ENCODE data around the gene PCCB. TPM values are rescaled to one million over a fixed set of nuclear protein-coding genes. Genes with fewer than 3 reads are reported as not detected.
"Not testable (repeated sequence)": the region's sequence is repeated elsewhere in the genome, so short reads cannot be mapped to it uniquely, and the experiment has no call there.

Gene PCCB
- total and polyA plus RNA-seq, 2 donors from 2014 or later: 37.1 to 90.0 TPM

DNA sequence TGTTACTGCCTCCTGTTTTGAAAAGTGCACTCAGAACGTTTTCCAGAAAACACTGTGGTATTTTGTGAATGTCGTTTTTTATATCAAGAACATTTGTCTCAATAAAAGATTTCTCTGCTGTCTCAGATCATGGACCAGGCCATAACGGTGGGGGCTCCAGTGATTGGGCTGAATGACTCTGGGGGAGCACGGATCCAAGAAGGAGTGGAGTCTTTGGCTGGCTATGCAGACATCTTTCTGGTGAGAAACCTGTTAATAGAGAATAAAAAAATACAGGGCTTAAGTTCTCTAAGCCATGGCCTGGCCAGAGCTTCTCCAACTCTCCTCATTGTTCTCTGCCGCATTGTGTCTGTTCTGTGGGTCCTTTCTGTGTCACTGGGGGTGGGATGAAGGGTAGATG is 11.7 kb downstream of the PCCB start:
- no peaks in the 10 kb centered on the region for H3K9me3 ChIP-seq (ENCODE audit: control insufficient read depth in 2 of 3, insufficient read depth in 1 of 3, low read length in 3 of 3)
- TF ChIP-seq, protein P1, sequence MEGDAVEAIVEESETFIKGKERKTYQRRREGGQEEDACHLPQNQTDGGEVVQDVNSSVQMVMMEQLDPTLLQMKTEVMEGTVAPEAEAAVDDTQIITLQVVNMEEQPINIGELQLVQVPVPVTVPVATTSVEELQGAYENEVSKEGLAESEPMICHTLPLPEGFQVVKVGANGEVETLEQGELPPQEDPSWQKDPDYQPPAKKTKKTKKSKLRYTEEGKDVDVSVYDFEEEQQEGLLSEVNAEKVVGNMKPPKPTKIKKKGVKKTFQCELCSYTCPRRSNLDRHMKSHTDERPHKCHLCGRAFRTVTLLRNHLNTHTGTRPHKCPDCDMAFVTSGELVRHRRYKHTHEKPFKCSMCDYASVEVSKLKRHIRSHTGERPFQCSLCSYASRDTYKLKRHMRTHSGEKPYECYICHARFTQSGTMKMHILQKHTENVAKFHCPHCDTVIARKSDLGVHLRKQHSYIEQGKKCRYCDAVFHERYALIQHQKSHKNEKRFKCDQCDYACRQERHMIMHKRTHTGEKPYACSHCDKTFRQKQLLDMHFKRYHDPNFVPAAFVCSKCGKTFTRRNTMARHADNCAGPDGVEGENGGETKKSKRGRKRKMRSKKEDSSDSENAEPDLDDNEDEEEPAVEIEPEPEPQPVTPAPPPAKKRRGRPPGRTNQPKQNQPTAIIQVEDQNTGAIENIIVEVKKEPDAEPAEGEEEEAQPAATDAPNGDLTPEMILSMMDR (IDR thresholded peaks at IDR 0.05; ENCODE audit: borderline replicate concordance, extremely low read depth, insufficient read depth): no peak
- no peak overlapping the region for H3K4me3 ChIP-seq (ENCODE audit: low read length in 3 of 3)
- intact Hi-C loops (cut with DNase I): no loop called here
- peaks cover 2 to 33% (median 7%) of the 10 kb centered on the region in 3 donors for H3K36me3 ChIP-seq (ENCODE audit: control insufficient read depth in 2 of 3, insufficient read depth in 3 of 3, low read length in 3 of 3)
- H3K9ac ChIP-seq (ENCODE audit: low read length in 3 of 3): no peak overlapping the region
- DNase-seq: no peak
- H3K27me3 ChIP-seq (ENCODE audit: control insufficient read depth, insufficient read depth, low read length): no peaks in the 10 kb centered on the region
- FAIRE-seq: no peak
- H3K27ac ChIP-seq (ENCODE audit: low read depth in 2 of 2, low read length in 2 of 2): no peak overlapping the region
- H3K4me1 ChIP-seq (ENCODE audit: control insufficient read depth in 2 of 3, insufficient read depth in 2 of 3, low read depth in 1 of 3, low read length in 3 of 3): no peaks in the 10 kb centered on the region

DNA sequence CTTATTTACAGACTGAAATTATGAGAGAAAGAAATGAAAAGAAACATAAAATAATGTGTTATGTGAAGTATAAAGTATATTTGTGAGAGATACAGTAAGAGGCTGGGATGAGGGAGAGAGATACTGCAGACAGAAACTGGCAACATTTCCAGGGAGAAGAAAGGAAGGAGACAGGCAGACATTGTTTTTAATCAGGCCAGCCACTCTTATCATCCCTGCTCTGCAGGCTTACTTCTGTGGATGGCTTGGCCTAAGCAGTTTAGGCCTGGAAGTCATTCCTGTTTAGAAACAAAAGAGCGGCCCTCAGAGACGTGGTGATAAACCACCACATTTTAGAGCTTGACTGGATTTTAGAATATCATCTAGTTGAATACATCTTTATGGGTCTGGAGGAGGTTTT is 12.4 kb downstream of the PCCB start:
- Histone ChIP-seq H3K9ac (ENCODE audit: low read length in 3 of 3) (no peak overlapping the region), H3K4me3 (ENCODE audit: low read length in 3 of 3) (no peak overlapping the region), H3K27me3 (ENCODE audit: control insufficient read depth, insufficient read depth, low read length) (no peaks in the 10 kb centered on the region), H3K9me3 (ENCODE audit: control insufficient read depth in 2 of 3, insufficient read depth in 1 of 3, low read length in 3 of 3) (no peaks in the 10 kb centered on the region), H3K36me3 (ENCODE audit: control insufficient read depth in 2 of 3, insufficient read depth in 3 of 3, low read length in 3 of 3) (peaks cover 2 to 29% (median 4%) of the 10 kb centered on the region in 3 donors), H3K4me1 (ENCODE audit: control insufficient read depth in 2 of 3, insufficient read depth in 2 of 3, low read depth in 1 of 3, low read length in 3 of 3) (no peaks in the 10 kb centered on the region), H3K27ac (ENCODE audit: low read depth in 2 of 2, low read length in 2 of 2) (no peak overlapping the region)
- TF ChIP-seq, protein P1 (IDR thresholded peaks at IDR 0.05; ENCODE audit: borderline replicate concordance, extremely low read depth, insufficient read depth): no peak
- DNase-seq (no peak), FAIRE-seq (no peak)
- intact Hi-C loops (cut with DNase I): no loop called here

DNA sequence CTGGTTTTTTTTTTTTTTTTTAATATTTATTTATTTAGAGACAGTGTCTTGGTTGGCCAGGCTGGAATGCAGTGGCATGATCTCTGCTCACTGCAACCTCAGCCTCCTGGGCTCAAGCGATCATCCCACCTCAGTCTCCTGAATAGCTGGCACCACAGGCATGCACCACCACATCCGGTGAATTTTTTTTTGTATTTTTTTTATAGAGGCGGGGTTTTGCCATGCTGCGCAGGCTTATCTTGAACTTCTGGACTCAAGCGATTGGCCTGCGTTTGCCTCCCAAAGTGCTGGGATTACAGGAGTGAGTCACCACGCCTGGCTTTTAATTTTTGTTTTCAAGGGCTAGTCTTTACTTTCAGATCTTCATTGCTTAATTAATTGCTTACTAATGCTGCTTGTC is 13.1 kb downstream of the PCCB start:
- intact Hi-C loops (cut with DNase I): no loop called here
- Histone ChIP-seq H3K27ac (ENCODE audit: low read depth in 2 of 2, low read length in 2 of 2) (no peak overlapping the region), H3K36me3 (ENCODE audit: control insufficient read depth in 2 of 3, insufficient read depth in 3 of 3, low read length in 3 of 3) (peaks cover 2 to 25% (median 4%) of the 10 kb centered on the region in 3 donors)

DNA sequence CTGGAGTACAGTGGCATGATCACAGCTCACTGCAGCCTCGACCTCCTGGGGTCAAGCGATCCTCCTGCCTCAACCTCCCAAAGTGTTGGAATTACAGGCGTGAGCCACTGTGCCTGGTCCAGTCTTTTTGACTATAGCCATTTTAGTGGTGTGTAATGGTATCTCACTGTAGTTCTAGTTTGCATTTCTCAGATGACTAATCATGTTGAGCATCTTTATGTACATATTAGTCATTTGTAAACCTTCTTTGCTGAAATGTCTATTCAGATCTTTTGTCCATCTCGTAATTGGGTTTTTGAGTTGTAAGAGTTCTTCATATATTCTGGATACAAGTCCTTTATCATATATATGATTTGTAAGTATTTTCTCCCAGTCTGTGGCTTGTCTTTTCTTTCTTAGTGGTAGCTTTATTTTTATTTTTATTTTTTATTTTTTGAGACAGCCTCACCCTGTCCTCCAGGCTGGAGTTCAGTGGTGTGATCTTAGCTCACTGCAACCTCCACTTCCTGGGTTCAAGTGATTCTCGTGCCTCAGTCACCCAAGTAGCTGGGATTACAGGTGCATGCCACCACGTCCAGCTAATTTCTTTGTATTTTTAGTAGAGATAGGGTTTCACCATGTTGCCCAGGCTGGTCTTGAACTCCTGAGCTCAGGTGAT is 16.5 kb downstream of the PCCB start:
- H3K36me3 ChIP-seq (ENCODE audit: control insufficient read depth in 2 of 3, insufficient read depth in 3 of 3, low read length in 3 of 3); H3K27ac ChIP-seq (ENCODE audit: low read depth in 2 of 2, low read length in 2 of 2); H3K4me3 ChIP-seq (ENCODE audit: low read length in 3 of 3); FAIRE-seq; H3K4me1 ChIP-seq (ENCODE audit: control insufficient read depth in 2 of 3, insufficient read depth in 2 of 3, low read depth in 1 of 3, low read length in 3 of 3); DNase-seq; H3K9ac ChIP-seq (ENCODE audit: low read length in 3 of 3); H3K27me3 ChIP-seq (ENCODE audit: control insufficient read depth, insufficient read depth, low read length); H3K9me3 ChIP-seq (ENCODE audit: control insufficient read depth in 2 of 3, insufficient read depth in 1 of 3, low read length in 3 of 3); intact Hi-C loops (cut with DNase I): not testable (repeated sequence)

More for the DNA sequence above, 13.1 kb downstream of the PCCB start:
- no peaks in the 10 kb centered on the region for H3K4me1 ChIP-seq (ENCODE audit: control insufficient read depth in 2 of 3, insufficient read depth in 2 of 3, low read depth in 1 of 3, low read length in 3 of 3)
- TF ChIP-seq, protein P1 (IDR thresholded peaks at IDR 0.05; ENCODE audit: borderline replicate concordance, extremely low read depth, insufficient read depth): no peak
- H3K27me3 ChIP-seq (ENCODE audit: control insufficient read depth, insufficient read depth, low read length): no peaks in the 10 kb centered on the region
- DNase-seq: no peak
- H3K4me3 ChIP-seq (ENCODE audit: low read length in 3 of 3): no peak overlapping the region
- FAIRE-seq: no peak
- H3K9ac ChIP-seq (ENCODE audit: low read length in 3 of 3): no peak overlapping the region
- H3K9me3 ChIP-seq (ENCODE audit: control insufficient read depth in 2 of 3, insufficient read depth in 1 of 3, low read length in 3 of 3): no peaks in the 10 kb centered on the region
